Ovary (tissue), 9 donors: ENCODE data around the gene FNBP1. TPM values are rescaled to one million over a fixed set of nuclear protein-coding genes. Genes with fewer than 3 reads are reported as not detected.

Experiments used
- DNase-seq, 5 donors: peaks; one replicate each; pipeline ENCODE4 v3.0.0-alpha.2; 2019 to 2020
- H3K27ac ChIP-seq, 2 donors: fragments of 200-600 bp; one replicate each; pipeline versions ENCODE4 v1.5.1 to v1.8.0; 2019 to 2022
- H3K27me3 ChIP-seq: fragments of 200-600 bp; one replicate; pipeline ENCODE4 v1.8.0; 2022
- H3K36me3 ChIP-seq: fragments of 200-600 bp; sonication (generic); one replicate; pipeline ENCODE4 v1.5.1; 2019
- H3K4me1 ChIP-seq: one replicate; pipeline ENCODE4 v1.8.1; 2013; ENCODE audit warnings: mild to moderate bottlenecking, moderate library complexity; ENCODE audit not compliant: insufficient read depth
- H3K4me3 ChIP-seq: fragments of 200-600 bp; sonication (generic); one replicate; pipeline ENCODE4 v1.5.1; 2017
- H3K9me3 ChIP-seq, 2 donors: fragments of 200-600 bp in 1 of 2; sonication (generic) in 1 of 2; one replicate each; pipeline versions ENCODE4 v1.5.1 to v1.8.1; 2013 to 2019; ENCODE audit warnings: mild to moderate bottlenecking in 1 of 2, moderate library complexity in 1 of 2
- EP300 ChIP-seq: sonication (generic); formaldehyde crosslinking; IDR thresholded peaks from one replicate; pipeline ENCODE4 v1.6.1; 2017; ENCODE audit warnings: antibody characterized with exemption
- POLR2A ChIP-seq: fragments of 450-650 bp; IDR thresholded peaks from one replicate; pipeline ENCODE4 v1.6.1; 2017; ENCODE audit warnings: antibody characterized with exemption, mild to moderate bottlenecking, moderate library complexity
- WGBS, 3 donors: extraction: QIAGEN DNeasy Blood & Tissue Kit in 1 of 3; methylation state at CpG; one replicate each; pipeline versions ENCODE4 v1.1.5 to v1.1.7; 2013 to 2017; 5-methylcytosine and 5-hydroxymethylcytosine counted together
- intact Hi-C, 4 donors: fragments of 100-400 bp; cut with DNase I; formaldehyde crosslinking; loops; one replicate each; pipeline versions ENCODE4 v1.11.0 to v1.15.1; 2022 to 2023
- polyA plus RNA-seq, 2 donors: library from polyadenylated mRNA; stranded (reverse); fragments of 200-250 nt in 1 of 2; fragments of 350-450 nt in 1 of 2; fragmentation: Illumina TruSeq in 1 of 2; extraction: RNeasy Lipid Tissue Mini Kit (QIAGEN cat#74804) in 1 of 2; gene quantifications; one replicate each; pipeline ENCODE4 v1.2.3, GENCODE V29; 2013 to 2014
- total RNA-seq, 7 donors: library from RNA; depleted of rRNA in 2 of 7; stranded (reverse); fragments of >200 nt in 2 of 7; fragmentation: NEBNext Ultra II Directional in 3 of 7; extraction: Animal tissue kit (Norgen Biotek cat#: 25700) in 3 of 7; gene quantifications; one replicate each; pipeline versions ENCODE4 v1.1.0 to v1.2.4, GENCODE V29; 2016 to 2023
- TF ChIP-seq, protein P1 (sequence below), 3 donors: fragments of 450-650 bp in 2 of 3; fragments of 200-600 bp in 1 of 3; IDR thresholded peaks; one replicate each; pipeline versions ENCODE4 v1.5.1 to v1.8.0; 2016 to 2022; ENCODE audit warnings: antibody characterized with exemption in 3 of 3, mild to moderate bottlenecking in 1 of 3
- donor health status: DM: no; HTN: no; CAD: no; lungs with moderate emphysema.
- donor health status: DM: no; HTN: no; CAD: no.
- donor health status: Bipolar disorder and iron deficiency.
- donor health status: DM: yes; HTN: yes; CAD: no.
- donor health status: DM: no; HTN: no; CAD: no.
- donor health status: DM: yes; HTN: yes; CAD: no.

Gene FNBP1
- total and polyA plus RNA-seq, 9 donors: 18.0 to 61.5 (median 49.0) TPM

DNA sequence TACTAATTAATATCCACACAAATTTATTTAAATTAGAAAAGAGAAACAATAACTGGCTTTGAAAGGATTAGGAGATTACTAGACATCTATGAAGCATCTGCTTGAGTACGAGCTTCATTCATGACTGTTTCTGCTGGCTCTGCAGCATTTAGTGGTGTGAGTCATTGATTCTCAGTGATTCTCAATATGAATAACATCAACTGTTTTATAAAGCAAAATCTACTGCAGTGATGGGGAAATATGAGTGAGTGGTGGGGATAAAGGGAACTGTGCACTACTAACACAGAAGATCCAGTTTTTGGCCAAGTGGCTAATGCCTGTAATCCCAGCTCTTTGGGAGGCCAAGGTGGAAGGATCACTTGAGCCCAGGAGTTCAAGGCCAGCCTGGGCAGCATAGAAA lies 8.4 kb downstream of the FNBP1 start:
- DNase-seq: no peak
- Histone ChIP-seq H3K27ac (no peak overlapping the region), H3K27me3 (no peaks in the 10 kb centered on the region), H3K4me3 (no peak overlapping the region), H3K36me3 (no peaks in the 10 kb centered on the region), H3K4me1 (peaks cover 4% of the 10 kb centered on the region), H3K9me3 (no peaks in the 10 kb centered on the region)
- TF ChIP-seq POLR2A: no peak
- TF ChIP-seq, protein P1, sequence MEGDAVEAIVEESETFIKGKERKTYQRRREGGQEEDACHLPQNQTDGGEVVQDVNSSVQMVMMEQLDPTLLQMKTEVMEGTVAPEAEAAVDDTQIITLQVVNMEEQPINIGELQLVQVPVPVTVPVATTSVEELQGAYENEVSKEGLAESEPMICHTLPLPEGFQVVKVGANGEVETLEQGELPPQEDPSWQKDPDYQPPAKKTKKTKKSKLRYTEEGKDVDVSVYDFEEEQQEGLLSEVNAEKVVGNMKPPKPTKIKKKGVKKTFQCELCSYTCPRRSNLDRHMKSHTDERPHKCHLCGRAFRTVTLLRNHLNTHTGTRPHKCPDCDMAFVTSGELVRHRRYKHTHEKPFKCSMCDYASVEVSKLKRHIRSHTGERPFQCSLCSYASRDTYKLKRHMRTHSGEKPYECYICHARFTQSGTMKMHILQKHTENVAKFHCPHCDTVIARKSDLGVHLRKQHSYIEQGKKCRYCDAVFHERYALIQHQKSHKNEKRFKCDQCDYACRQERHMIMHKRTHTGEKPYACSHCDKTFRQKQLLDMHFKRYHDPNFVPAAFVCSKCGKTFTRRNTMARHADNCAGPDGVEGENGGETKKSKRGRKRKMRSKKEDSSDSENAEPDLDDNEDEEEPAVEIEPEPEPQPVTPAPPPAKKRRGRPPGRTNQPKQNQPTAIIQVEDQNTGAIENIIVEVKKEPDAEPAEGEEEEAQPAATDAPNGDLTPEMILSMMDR (IDR thresholded peaks at IDR 0.05): no peak
- TF ChIP-seq EP300: no peak
- intact Hi-C loops: no loop called here
- 65 to 71% (median 66%) methylated on average over 1 of the region's 1 CpG for WGBS, 3 donors

DNA sequence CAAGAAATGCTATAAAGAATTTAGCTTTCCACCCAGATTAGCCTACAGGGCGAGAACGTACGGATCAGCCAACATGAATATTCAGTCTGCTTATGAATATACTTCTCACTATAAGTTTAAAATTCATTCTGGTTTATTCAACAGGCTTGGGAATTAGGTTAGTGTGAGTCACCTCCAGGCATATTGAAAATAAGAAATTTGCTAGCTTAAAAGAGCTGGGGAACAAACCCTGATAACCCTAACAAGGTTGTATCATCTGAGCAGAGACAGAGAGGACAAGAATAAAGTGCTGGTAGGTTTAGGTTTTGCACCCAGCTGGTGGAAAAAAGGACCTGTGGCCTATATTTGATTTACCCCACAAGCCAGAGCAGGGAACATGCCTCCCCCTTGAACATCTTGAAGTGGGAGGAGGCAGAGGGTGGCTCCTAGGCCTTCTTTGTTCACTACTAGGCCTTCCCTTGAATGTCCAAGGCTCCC lies 12.3 kb downstream of the FNBP1 start:
- TF ChIP-seq POLR2A (no peak), EP300 (no peak)
- TF ChIP-seq, protein P1 (IDR thresholded peaks at IDR 0.05): no peak
- 95 to 98% (median 96%) methylated on average over 3 of the region's 3 CpGs for WGBS, 3 donors
- Histone ChIP-seq H3K9me3 (no peaks in the 10 kb centered on the region), H3K27ac (no peak overlapping the region), H3K27me3 (no peaks in the 10 kb centered on the region), H3K4me1 (peaks cover 6% of the 10 kb centered on the region), H3K36me3 (no peaks in the 10 kb centered on the region), H3K4me3 (no peak overlapping the region)
- no peak for DNase-seq
- intact Hi-C loops: no loop called here

DNA sequence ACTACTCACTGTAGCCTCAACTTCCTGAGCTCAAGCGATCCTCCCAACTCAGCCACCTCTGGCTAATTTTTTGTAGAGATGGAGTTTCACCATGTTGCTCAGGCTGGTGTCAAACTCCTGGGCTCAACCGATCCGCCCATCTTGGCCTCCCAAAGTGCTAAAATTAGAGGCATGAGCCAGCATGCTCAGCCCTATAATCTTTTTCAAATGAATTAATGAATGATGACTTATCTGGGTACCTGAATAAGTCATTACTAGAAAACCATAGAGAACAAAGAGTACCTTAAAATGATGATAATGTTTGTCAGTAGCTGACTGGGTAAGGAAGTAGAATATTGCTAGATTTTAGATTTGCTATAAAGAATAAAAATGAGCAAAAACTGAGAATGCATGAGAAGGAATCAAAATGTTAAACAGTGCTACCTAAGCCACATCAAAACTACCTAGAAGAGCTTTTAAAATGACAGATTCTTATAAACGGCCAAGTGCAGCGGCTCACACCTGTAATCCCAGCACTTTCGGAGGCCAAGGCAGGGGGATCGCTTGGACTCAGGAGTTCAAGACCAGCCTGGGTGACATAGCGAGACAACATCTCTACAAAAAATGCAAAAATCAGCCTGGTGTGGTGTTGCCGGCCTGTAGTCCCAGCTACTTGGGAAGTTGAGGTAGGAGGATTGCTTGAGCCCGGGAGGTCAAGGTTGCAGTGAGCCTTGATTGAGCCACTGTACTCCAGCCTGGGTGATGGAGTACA lies 13.6 kb downstream of the FNBP1 start:
- Histone ChIP-seq H3K27ac (no peak overlapping the region), H3K9me3 (no peaks in the 10 kb centered on the region), H3K36me3 (no peaks in the 10 kb centered on the region), H3K4me3 (no peak overlapping the region), H3K4me1 (peaks cover 4% of the 10 kb centered on the region), H3K27me3 (no peaks in the 10 kb centered on the region)
- 88 to 91% (median 88%) methylated on average over 10 of the region's 10 CpGs for WGBS, 3 donors
- intact Hi-C loops: no loop called here
- TF ChIP-seq POLR2A: no peak
- TF ChIP-seq, protein P1 (IDR thresholded peaks at IDR 0.05): no peak
- no peak for TF ChIP-seq EP300
- DNase-seq: no peak

DNA sequence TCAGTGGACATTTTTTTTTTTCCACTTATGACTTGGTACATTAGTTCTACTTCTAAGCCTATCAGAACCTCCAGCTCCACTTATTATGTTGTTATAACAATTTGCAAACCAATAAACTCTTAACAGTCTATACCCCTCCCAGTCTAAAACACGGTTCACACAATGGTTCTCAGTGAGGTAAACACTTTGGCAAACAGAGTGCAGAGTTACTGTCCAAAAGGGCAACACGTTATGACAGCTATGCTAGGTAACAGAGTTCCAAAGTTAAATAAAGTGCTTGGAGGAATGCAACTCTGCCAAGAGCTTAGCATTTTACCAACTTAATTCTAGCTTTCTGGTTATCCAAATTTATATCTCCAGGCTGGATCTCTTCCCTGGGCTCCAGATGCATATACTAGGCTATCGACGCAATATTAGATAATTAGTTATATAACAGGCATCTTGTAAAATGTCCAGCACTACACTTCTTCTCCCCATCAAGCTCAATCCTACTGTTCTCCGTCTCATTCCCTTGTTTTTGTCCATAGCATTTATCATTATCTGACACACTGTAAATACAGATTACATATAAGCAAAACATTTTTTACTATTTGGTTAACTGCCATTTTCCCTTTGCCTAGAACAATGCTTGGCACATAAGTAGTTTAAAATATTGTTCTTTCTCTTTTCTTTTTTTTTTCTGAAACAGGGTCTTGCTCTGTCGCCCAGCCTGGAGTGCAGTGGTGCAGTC lies 14.3 kb downstream of the FNBP1 start:
- Histone ChIP-seq H3K9me3 (no peaks in the 10 kb centered on the region), H3K27ac (no peak overlapping the region), H3K4me1 (peaks cover 4% of the 10 kb centered on the region), H3K4me3 (no peak overlapping the region), H3K27me3 (no peaks in the 10 kb centered on the region), H3K36me3 (no peaks in the 10 kb centered on the region)
- intact Hi-C loops: no loop called here
- 63 to 69% (median 64%) methylated on average over 6 of the region's 6 CpGs for WGBS, 3 donors
- no peak for DNase-seq
- TF ChIP-seq POLR2A (no peak), EP300 (no peak)
- TF ChIP-seq, protein P1 (IDR thresholded peaks at IDR 0.05): no peak
